ENCODE measurements around the gene DLK1.

DNA sequence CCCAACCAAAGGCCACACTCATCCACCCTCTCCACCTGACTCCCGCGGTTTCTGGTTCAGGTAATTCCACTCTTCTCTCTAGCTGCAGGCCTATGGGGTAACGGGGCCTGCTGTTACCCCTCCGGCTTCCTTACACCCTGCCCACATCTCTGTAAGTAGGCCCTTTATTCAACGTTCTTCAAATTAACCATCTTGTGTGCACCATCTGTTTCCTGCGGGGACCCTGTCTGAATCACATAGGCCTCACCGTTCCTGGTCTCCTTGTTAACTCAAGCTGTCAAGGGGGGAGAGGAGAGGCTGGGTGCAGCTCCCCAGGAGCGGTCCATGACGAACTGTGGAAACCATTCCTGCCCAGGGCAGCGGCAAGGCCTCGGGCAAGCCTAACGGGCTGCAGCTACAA lies 9.3 kb upstream of the DLK1 start:
- TF ChIP-seq CTCF (IDR thresholded peaks at IDR 0.05) (no peak), KAT7 (CRISPR knock-in tag; IDR thresholded peaks at IDR 0.05; ENCODE audit: borderline replicate concordance) (no peak), AR (CRISPR knock-in tag; IDR thresholded peaks at IDR 0.05) (no peak), ELF4 (CRISPR knock-in tag; IDR thresholded peaks at IDR 0.05; ENCODE audit: low read depth) (no peak), ZNF416 (CRISPR knock-in tag; IDR thresholded peaks at IDR 0.05) (no peak), MLX (CRISPR knock-in tag; IDR thresholded peaks at IDR 0.05) (no peak), ATF6 (CRISPR knock-in tag; IDR thresholded peaks at IDR 0.05) (no peak), IRF2 (CRISPR knock-in tag; IDR thresholded peaks at IDR 0.05; ENCODE audit: borderline replicate concordance, low read depth) (no peak)
- TF ChIP-seq, protein P1, sequence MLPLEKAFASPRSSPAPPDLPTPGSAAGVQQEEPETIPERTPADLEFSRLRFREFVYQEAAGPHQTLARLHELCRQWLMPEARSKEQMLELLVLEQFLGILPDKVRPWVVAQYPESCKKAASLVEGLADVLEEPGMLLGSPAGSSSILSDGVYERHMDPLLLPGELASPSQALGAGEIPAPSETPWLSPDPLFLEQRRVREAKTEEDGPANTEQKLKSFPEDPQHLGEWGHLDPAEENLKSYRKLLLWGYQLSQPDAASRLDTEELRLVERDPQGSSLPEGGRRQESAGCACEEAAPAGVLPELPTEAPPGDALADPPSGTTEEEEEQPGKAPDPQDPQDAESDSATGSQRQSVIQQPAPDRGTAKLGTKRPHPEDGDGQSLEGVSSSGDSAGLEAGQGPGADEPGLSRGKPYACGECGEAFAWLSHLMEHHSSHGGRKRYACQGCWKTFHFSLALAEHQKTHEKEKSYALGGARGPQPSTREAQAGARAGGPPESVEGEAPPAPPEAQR (CRISPR knock-in tag; IDR thresholded peaks at IDR 0.05): no peak
- TF ChIP-seq, protein P2, sequence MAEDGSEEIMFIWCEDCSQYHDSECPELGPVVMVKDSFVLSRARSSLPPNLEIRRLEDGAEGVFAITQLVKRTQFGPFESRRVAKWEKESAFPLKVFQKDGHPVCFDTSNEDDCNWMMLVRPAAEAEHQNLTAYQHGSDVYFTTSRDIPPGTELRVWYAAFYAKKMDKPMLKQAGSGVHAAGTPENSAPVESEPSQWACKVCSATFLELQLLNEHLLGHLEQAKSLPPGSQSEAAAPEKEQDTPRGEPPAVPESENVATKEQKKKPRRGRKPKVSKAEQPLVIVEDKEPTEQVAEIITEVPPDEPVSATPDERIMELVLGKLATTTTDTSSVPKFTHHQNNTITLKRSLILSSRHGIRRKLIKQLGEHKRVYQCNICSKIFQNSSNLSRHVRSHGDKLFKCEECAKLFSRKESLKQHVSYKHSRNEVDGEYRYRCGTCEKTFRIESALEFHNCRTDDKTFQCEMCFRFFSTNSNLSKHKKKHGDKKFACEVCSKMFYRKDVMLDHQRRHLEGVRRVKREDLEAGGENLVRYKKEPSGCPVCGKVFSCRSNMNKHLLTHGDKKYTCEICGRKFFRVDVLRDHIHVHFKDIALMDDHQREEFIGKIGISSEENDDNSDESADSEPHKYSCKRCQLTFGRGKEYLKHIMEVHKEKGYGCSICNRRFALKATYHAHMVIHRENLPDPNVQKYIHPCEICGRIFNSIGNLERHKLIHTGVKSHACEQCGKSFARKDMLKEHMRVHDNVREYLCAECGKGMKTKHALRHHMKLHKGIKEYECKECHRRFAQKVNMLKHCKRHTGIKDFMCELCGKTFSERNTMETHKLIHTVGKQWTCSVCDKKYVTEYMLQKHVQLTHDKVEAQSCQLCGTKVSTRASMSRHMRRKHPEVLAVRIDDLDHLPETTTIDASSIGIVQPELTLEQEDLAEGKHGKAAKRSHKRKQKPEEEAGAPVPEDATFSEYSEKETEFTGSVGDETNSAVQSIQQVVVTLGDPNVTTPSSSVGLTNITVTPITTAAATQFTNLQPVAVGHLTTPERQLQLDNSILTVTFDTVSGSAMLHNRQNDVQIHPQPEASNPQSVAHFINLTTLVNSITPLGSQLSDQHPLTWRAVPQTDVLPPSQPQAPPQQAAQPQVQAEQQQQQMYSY (CRISPR knock-in tag; IDR thresholded peaks at IDR 0.05): no peak
